ENCODE data around the gene SH3GLB1. TPM values are rescaled to one million over a fixed set of nuclear protein-coding genes. Genes with fewer than 3 reads are reported as not detected.

SH3GLB1 gene
- total and polyA plus RNA-seq, 9 of the 15 experiments (the other 6 are each of a cell fraction or from before 2014, with no cell fraction given), result 8.6 to 34.2 (median 24.2) TPM

GRCh38 chr1:86704458-86704971 lies at the start of gene SH3GLB1 (continued):
- no peak; the same call in 1 of the 2 replicates for TF ChIP-seq AFF4 (CRISPR knock-in tag; IDR thresholded peaks at IDR 0.05)
- TF ChIP-seq RHOXF2B (CRISPR knock-in tag; conservative IDR thresholded peaks at IDR 0.05), result no peak
- TF ChIP-seq PBX2 (CRISPR knock-in tag; IDR thresholded peaks at IDR 0.05; ENCODE audit: low read depth), result no peak
- no peak for TF ChIP-seq PBX2 (tag; conservative IDR thresholded peaks at IDR 0.05; ENCODE audit: low read depth)
- no peak for TF ChIP-seq TSHZ1 (CRISPR knock-in tag; IDR thresholded peaks at IDR 0.05)
- TF ChIP-seq RBM15 (IDR thresholded peaks at IDR 0.05; ENCODE audit: insufficient read depth, low read length), result no peak
- TF ChIP-seq C11orf30 (IDR thresholded peaks at IDR 0.05; ENCODE audit: low read depth), result no peak
- TF ChIP-seq DNMT1 (IDR thresholded peaks at IDR 0.05), result no peak
- TF ChIP-seq RBM17 (IDR thresholded peaks at IDR 0.05; ENCODE audit: borderline replicate concordance, low read depth, low read length), result no peak
- no peak for TF ChIP-seq MTF1 (CRISPR knock-in tag; IDR thresholded peaks at IDR 0.05; ENCODE audit: borderline replicate concordance)
- no peak for TF ChIP-seq ZNF316 (IDR thresholded peaks at IDR 0.05)
- TF ChIP-seq ZNF431 (CRISPR knock-in tag; IDR thresholded peaks at IDR 0.05), result no peak
- TF ChIP-seq E2F1 (CRISPR knock-in tag; IDR thresholded peaks at IDR 0.05), result no peak
- no peak for TF ChIP-seq TAL1 (IDR thresholded peaks at IDR 0.05)
- TF ChIP-seq EP400 (IDR thresholded peaks at IDR 0.05), result peak; percentile 87; the same call in 1 of the 2 replicates
- TF ChIP-seq NFE2L1 (tag; IDR thresholded peaks at IDR 0.05; ENCODE audit: borderline replicate concordance, low read depth), result no peak
- no peak for TF ChIP-seq ILK (tag; IDR thresholded peaks at IDR 0.05; ENCODE audit: borderline replicate concordance, low read depth)
- TF ChIP-seq MEIS2 (IDR thresholded peaks at IDR 0.05; ENCODE audit: partially characterized antibody), result no peak

All from K562 (cell line).